Measurements from ENCODE around the gene IFI44. TPM values are rescaled to one million over a fixed set of nuclear protein-coding genes. Genes with fewer than 3 reads are reported as not detected.

IFI44 gene
- total and polyA plus RNA-seq, 7 donors, result 3.3 to 6.8 (median 4.3) TPM

GRCh38 chr1:78712467-78713051 lies 62.9 kb downstream of the IFI44 start:
- TF ChIP-seq CTCF (IDR thresholded peaks at IDR 0.05), result no peak
- intact Hi-C loops (cut with DNase I), result no loop called here
- Histone ChIP-seq H3K36me3 (ENCODE audit: insufficient read depth in 1 of 2, low read depth in 1 of 2) (no peaks in the 10 kb centered on the region), H3K27ac (no peak overlapping the region), H3K27me3 (ENCODE audit: insufficient read depth in 3 of 3, low read length in 2 of 3) (no peaks in the 10 kb centered on the region), H3K9me3 (no peaks in the 10 kb centered on the region), H3K4me1 (no peaks in the 10 kb centered on the region), H3K4me3 (no peak overlapping the region)
- ATAC-seq (no peak), DNase-seq (no peak)
- 69 to 78% (median 73%) methylated on average over 3 of the region's 3 CpGs for WGBS, 3 donors

GRCh38 chr1:78713297-78713696 lies 63.7 kb downstream of the IFI44 start:
- no peaks in the 10 kb centered on the region for H3K9me3 ChIP-seq
- H3K4me3 ChIP-seq, result no peak overlapping the region
- DNase-seq, result no peak
- intact Hi-C loops (cut with DNase I), result no loop called here
- H3K27me3 ChIP-seq (ENCODE audit: insufficient read depth in 3 of 3, low read length in 2 of 3), result no peaks in the 10 kb centered on the region
- no peak overlapping the region for H3K27ac ChIP-seq
- no peaks in the 10 kb centered on the region for H3K4me1 ChIP-seq
- TF ChIP-seq CTCF (IDR thresholded peaks at IDR 0.05), result no peak
- H3K36me3 ChIP-seq (ENCODE audit: insufficient read depth in 1 of 2, low read depth in 1 of 2), result no peaks in the 10 kb centered on the region
- no peak for ATAC-seq

Other genes starting within 250 kb of the IFI44 start
- gene PTGFR, start 158.9 kb upstream of the IFI44 start, total RNA-seq, result 1 to 10 TPM in 3 of 4 donors, under 1 TPM in 1; 0.32 to 2.3 (median 1.1) TPM
- under 1 TPM; 0.13 to 0.95 (median 0.32) TPM for gene PTGFR, start 158.9 kb upstream of the IFI44 start, polyA plus RNA-seq
- gene IFI44L, start 29.4 kb upstream of the IFI44 start, total RNA-seq, result 1 to 10 TPM; 2.5 to 5.6 (median 4.0) TPM
- 1 to 10 TPM in 2 of 3 donors, under 1 TPM in 1; 0.91 to 1.9 (median 1.6) TPM for gene IFI44L, start 29.4 kb upstream of the IFI44 start, polyA plus RNA-seq